K562 (cell line): ENCODE results near the gene SLC16A14. TPM values are rescaled to one million over a fixed set of nuclear protein-coding genes. Genes with fewer than 3 reads are reported as not detected.

Experiments
- CBFA2T2 ChIP-seq: fragments of 450-650 bp; conservative IDR thresholded peaks from 2 replicates; pipeline ENCODE4 v1.6.1; 2017; ENCODE audit warnings: mild to moderate bottlenecking
- CBX2 ChIP-seq: fragments of 200-600 bp; sonication (generic); IDR thresholded peaks from one replicate; pipeline ENCODE4 v1.6.1; 2012; ENCODE audit warnings: mild to moderate bottlenecking, low read length, inconsistent platforms; ENCODE audit not compliant: insufficient read depth, poor library complexity, severe bottlenecking
- CXXC5 ChIP-seq: fragments of 250-450 bp; sonication (Bioruptor Pico); IDR thresholded peaks from 2 replicates; pipeline ENCODE4 v1.8.0; 2022; ENCODE audit warnings: inconsistent platforms, mild to moderate bottlenecking, moderate library complexity
- DNMT1 ChIP-seq: fragments of 450-650 bp; IDR thresholded peaks from 2 replicates; pipeline ENCODE4 v1.6.1; 2016; ENCODE audit warnings: antibody characterized with exemption, mild to moderate bottlenecking
- DPF2 ChIP-seq: fragments of 450-650 bp; IDR thresholded peaks from 2 replicates; pipeline ENCODE4 v1.6.1; 2016
- FOXM1 ChIP-seq, 2 experiments: fragments of 450-650 bp in 1 of 2; sonication (generic) in 1 of 2; formaldehyde crosslinking in 1 of 2; IDR thresholded peaks; 2 replicates each; pipeline versions ENCODE4 v1.6.1 to v1.9.0; 2017 to 2022; ENCODE audit warnings: low read depth in 2 of 2, mild to moderate bottlenecking in 2 of 2, missing genetic modification reagents in 1 of 2, moderate library complexity in 1 of 2
- HDAC3 ChIP-seq: fragments of 450-650 bp; IDR thresholded peaks from 2 replicates; pipeline ENCODE4 v1.6.1; 2018; ENCODE audit warnings: borderline replicate concordance, mild to moderate bottlenecking, moderate library complexity; ENCODE audit not compliant: partially characterized antibody
- HNRNPUL1 ChIP-seq: fragments of 200-400 bp; formaldehyde crosslinking; IDR thresholded peaks from 2 replicates; pipeline ENCODE4 v1.6.1; 2017; ENCODE audit warnings: low read length
- ILF3 ChIP-seq: fragments of 450-650 bp; IDR thresholded peaks from 2 replicates; pipeline ENCODE4 v1.6.1; 2018; ENCODE audit warnings: antibody characterized with exemption, mild to moderate bottlenecking, moderate library complexity, borderline replicate concordance
- MECOM ChIP-seq: fragments of 250-450 bp; sonication (Bioruptor Pico); IDR thresholded peaks from 2 replicates; pipeline ENCODE4 v1.8.0; 2022; ENCODE audit warnings: inconsistent platforms
- MEF2A ChIP-seq: IDR thresholded peaks from 2 replicates; pipeline ENCODE4 v1.6.1; 2011; ENCODE audit warnings: low read depth, mild to moderate bottlenecking, low read length, moderate library complexity; ENCODE audit not compliant: control insufficient read depth
- MTA2 ChIP-seq: fragments of 450-650 bp; IDR thresholded peaks from 2 replicates; pipeline ENCODE4 v1.6.1; 2016; ENCODE audit warnings: low read depth
- MTF1 ChIP-seq: fragments of 250-450 bp; sonication (Bioruptor Pico); IDR thresholded peaks from 2 replicates; pipeline ENCODE4 v1.9.0; 2021; ENCODE audit warnings: moderate library complexity, mild to moderate bottlenecking, inconsistent platforms, borderline replicate concordance
- NCOR1 ChIP-seq: fragments of 450-650 bp; IDR thresholded peaks from 2 replicates; pipeline ENCODE4 v1.6.1; 2016; ENCODE audit warnings: mild to moderate bottlenecking, moderate library complexity
- POLR2B ChIP-seq: fragments of 450-650 bp; IDR thresholded peaks from 2 replicates; pipeline ENCODE4 v1.6.1; 2018; ENCODE audit warnings: low read depth; ENCODE audit not compliant: partially characterized antibody
- RFX1 ChIP-seq: fragments of 450-650 bp; IDR thresholded peaks from 2 replicates; pipeline ENCODE4 v1.6.1; 2016; ENCODE audit warnings: mild to moderate bottlenecking, moderate library complexity
- SMARCA4 ChIP-seq: fragments of 450-650 bp; IDR thresholded peaks from 2 replicates; pipeline ENCODE4 v1.6.1; 2016
- TAF9B ChIP-seq: fragments of 450-650 bp; IDR thresholded peaks from 2 replicates; pipeline ENCODE4 v1.6.1; 2018; ENCODE audit warnings: mild to moderate bottlenecking; ENCODE audit not compliant: partially characterized antibody
- TAL1 ChIP-seq: fragments of 450-650 bp; IDR thresholded peaks from 2 replicates; pipeline ENCODE4 v1.6.1; 2016; ENCODE audit warnings: mild to moderate bottlenecking
- TEAD4 ChIP-seq, 2 experiments: sonication (generic) in 1 of 2; formaldehyde crosslinking in 1 of 2; IDR thresholded peaks; 2 replicates each; pipeline versions ENCODE4 v1.6.1 to v1.8.0; 2012 to 2022; ENCODE audit warnings: borderline replicate concordance in 1 of 2, inconsistent platforms in 1 of 2, low read length in 1 of 2, mild to moderate bottlenecking in 1 of 2, missing genetic modification reagents in 1 of 2
- TRIM24 ChIP-seq, 2 experiments: fragments of 450-650 bp; IDR thresholded peaks; 2 replicates each; pipeline ENCODE4 v1.6.1; 2016
- ZKSCAN3 ChIP-seq: fragments of 250-450 bp; sonication (Bioruptor Pico); IDR thresholded peaks from 2 replicates; pipeline ENCODE4 v1.4.0; 2020
- ZNF146 ChIP-seq: IDR thresholded peaks from one replicate; pipeline ENCODE4 v1.6.1; 2018; ENCODE audit warnings: missing compliant biosample characterization; ENCODE audit not compliant: unreplicated experiment
- ZNF354B ChIP-seq: fragments of 250-450 bp; sonication (Bioruptor Pico); IDR thresholded peaks from 2 replicates; pipeline ENCODE4 v1.4.0; 2020
- ZNF764 ChIP-seq: fragments of 250-450 bp; sonication (Bioruptor Pico); IDR thresholded peaks from 2 replicates; pipeline ENCODE4 v1.4.0; 2020; ENCODE audit warnings: low read depth, mild to moderate bottlenecking, moderate library complexity
- polyA plus RNA-seq, 8 experiments: library from polyadenylated mRNA; depleted of rRNA in 4 of 8; stranded (reverse) in 5 of 8; unstranded in 3 of 8; fragments of >200 nt; fragmentation: Nextera tagmentation in 2 of 8; fragmentation: Illumina TruSeq in 1 of 8; extraction: Ambion mirVana in 2 of 8; extraction: Trizol in 1 of 8; gene quantifications; 2 replicates each; pipeline versions ENCODE4 v1.2.1 to v1.2.3, GENCODE V29; 2011 to 2014; ENCODE audit warnings: inconsistent platforms in 1 of 8, missing spikeins in 1 of 8
- total RNA-seq, 7 experiments: library from RNA; depleted of rRNA in 6 of 7; stranded (reverse); fragments of >200 nt in 6 of 7; fragmentation: Illumina TruSeq in 2 of 7; extraction: Trizol in 2 of 7; gene quantifications; 2 replicates each; pipeline versions ENCODE4 v1.2.1 to v1.2.3, GENCODE V29; 2011 to 2021; ENCODE audit warnings: low replicate concordance in 1 of 7
- TF ChIP-seq, protein P1 (sequence below): sonication (generic); formaldehyde crosslinking; IDR thresholded peaks from 2 replicates; pipeline ENCODE4 v1.9.0; 2022; ENCODE audit warnings: mild to moderate bottlenecking, missing genetic modification reagents
- TF ChIP-seq, protein P2 (sequence below): fragments of 450-650 bp; formaldehyde crosslinking; IDR thresholded peaks from 2 replicates; pipeline ENCODE4 v1.4.0; 2020; ENCODE audit warnings: mild to moderate bottlenecking
- TF ChIP-seq, protein P3 (sequence below): fragments of 250-450 bp; sonication (Bioruptor Pico); IDR thresholded peaks from 2 replicates; pipeline ENCODE4 v1.5.0; 2020; ENCODE audit warnings: mild to moderate bottlenecking, borderline replicate concordance

Gene SLC16A14
- total and polyA plus RNA-seq, 9 of the 15 experiments (the other 6 are each of a cell fraction or from before 2014, with no cell fraction given), result not detected

DNA sequence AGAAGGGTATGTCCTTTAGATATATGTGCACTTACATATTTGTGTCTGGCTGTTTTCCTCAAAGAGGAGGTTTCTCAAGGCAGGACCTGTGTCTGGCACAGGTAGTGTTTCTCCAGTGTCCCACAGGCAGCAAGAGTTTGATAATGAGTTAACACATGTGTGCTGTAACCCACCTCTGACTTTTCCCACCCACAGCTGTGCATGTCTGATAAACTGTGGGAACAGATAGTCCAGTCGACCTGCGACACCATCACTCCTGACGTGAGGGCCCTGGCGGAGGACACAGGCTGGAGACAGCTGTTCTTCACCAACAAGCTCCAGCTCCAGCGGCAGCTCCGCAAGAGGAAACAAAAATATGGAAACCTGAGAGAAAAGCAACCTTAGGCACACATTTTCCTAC is 58.2 kb downstream of the SLC16A14 start (continued):
- TF ChIP-seq MTF1 (CRISPR knock-in tag) (no peak), ZNF764 (CRISPR knock-in tag) (no peak), TAF9B (no peak), CBFA2T2 (peak; percentile 87), CXXC5 (peak; percentile 34; the same call in 1 of the 2 replicates), DNMT1 (no peak), TRIM24 (IDR thresholded peaks at IDR 0.05) (peak; percentile 56 to 72; a peak in 2 of 4 replicates), TEAD4 (IDR thresholded peaks at IDR 0.05; ENCODE audit: low read length) (peak; percentile 91), TEAD4 (CRISPR knock-in tag; IDR thresholded peaks at IDR 0.05; ENCODE audit: borderline replicate concordance) (no peak), ZKSCAN3 (CRISPR knock-in tag) (no peak), HDAC3 (no peak), SMARCA4 (peak; percentile 59; the same call in 1 of the 2 replicates), FOXM1 (IDR thresholded peaks at IDR 0.05; ENCODE audit: low read depth) (0 out of 2 replicates have a peak, but pooled peaks have one; percentile 37), FOXM1 (CRISPR knock-in tag; IDR thresholded peaks at IDR 0.05; ENCODE audit: low read depth) (no peak), TAL1 (peak; percentile 85), MEF2A (no peak), RFX1 (no peak), POLR2B (no peak), DPF2 (peak; percentile 70), NCOR1 (peak; percentile 73), ILF3 (no peak), MTA2 (peak; percentile 66), ZNF354B (no peak), ZNF146 (CRISPR knock-in tag) (no peak), MECOM (CRISPR knock-in tag) (no peak), CBX2 (no peak), HNRNPUL1 (no peak)
- TF ChIP-seq, protein P1, sequence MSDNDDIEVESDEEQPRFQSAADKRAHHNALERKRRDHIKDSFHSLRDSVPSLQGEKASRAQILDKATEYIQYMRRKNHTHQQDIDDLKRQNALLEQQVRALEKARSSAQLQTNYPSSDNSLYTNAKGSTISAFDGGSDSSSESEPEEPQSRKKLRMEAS (CRISPR knock-in tag), result peak; percentile 33; the same call in 1 of the 2 replicates
- TF ChIP-seq, protein P2, sequence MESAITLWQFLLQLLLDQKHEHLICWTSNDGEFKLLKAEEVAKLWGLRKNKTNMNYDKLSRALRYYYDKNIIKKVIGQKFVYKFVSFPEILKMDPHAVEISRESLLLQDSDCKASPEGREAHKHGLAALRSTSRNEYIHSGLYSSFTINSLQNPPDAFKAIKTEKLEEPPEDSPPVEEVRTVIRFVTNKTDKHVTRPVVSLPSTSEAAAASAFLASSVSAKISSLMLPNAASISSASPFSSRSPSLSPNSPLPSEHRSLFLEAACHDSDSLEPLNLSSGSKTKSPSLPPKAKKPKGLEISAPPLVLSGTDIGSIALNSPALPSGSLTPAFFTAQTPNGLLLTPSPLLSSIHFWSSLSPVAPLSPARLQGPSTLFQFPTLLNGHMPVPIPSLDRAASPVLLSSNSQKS (CRISPR knock-in tag), result no peak
- TF ChIP-seq, protein P3, sequence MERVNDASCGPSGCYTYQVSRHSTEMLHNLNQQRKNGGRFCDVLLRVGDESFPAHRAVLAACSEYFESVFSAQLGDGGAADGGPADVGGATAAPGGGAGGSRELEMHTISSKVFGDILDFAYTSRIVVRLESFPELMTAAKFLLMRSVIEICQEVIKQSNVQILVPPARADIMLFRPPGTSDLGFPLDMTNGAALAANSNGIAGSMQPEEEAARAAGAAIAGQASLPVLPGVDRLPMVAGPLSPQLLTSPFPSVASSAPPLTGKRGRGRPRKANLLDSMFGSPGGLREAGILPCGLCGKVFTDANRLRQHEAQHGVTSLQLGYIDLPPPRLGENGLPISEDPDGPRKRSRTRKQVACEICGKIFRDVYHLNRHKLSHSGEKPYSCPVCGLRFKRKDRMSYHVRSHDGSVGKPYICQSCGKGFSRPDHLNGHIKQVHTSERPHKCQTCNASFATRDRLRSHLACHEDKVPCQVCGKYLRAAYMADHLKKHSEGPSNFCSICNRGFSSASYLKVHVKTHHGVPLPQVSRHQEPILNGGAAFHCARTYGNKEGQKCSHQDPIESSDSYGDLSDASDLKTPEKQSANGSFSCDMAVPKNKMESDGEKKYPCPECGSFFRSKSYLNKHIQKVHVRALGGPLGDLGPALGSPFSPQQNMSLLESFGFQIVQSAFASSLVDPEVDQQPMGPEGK (CRISPR knock-in tag), result no peak
